GM12892 (cell line): ENCODE results near the gene NUCB1.

Experiments
- POLR2A ChIP-seq: IDR thresholded peaks from 2 replicates; pipeline ENCODE4 v1.6.1; 2011; ENCODE audit warnings: low read depth, low read length, control low read depth
- POLR2AphosphoS5 ChIP-seq: IDR thresholded peaks from 2 replicates; pipeline ENCODE4 v1.6.1; 2011; ENCODE audit warnings: low read depth, low read length, control low read depth
- TAF1 ChIP-seq: IDR thresholded peaks from 2 replicates; pipeline ENCODE4 v1.6.1; 2011; ENCODE audit warnings: low read depth, mild to moderate bottlenecking, control low read depth, low read length, borderline replicate concordance

DNA sequence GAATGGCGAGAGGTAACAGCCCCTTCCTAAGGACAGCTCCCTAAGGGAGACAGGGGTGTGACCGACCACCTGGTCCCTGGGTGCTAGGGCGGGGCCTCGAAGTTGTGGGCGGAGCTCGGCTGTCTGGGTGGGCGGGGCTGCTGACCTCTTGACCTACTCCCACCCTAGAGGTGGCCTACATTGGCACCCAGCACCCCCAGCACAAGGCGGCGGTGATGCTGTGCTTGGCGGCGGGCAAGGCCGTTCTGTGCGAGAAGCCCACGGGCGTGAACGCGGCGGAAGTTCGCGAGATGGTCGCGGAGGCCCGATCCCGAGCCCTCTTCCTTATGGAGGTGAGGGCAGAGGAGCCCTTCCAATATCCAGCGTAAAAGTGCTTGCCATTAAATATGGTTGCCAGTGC is 35.8 kb downstream of the NUCB1 start:
- no peak for TF ChIP-seq POLR2A
- TF ChIP-seq POLR2AphosphoS5: no peak
- TF ChIP-seq TAF1: no peak
